CD4-positive, alpha-beta T cell (primary cell): ENCODE data around the gene FRMD3. TPM values are rescaled to one million over a fixed set of nuclear protein-coding genes. Genes with fewer than 3 reads are reported as not detected.

Source experiments
- ATAC-seq: fragments of 200-7000 bp; cut with Tn5 transposase; one replicate; pipeline ENCODE4 v1.10.0; 2022; ENCODE audit warnings: mild to moderate bottlenecking; ENCODE audit not compliant: poor library complexity
- CTCF ChIA-PET: fragments of 350-600 bp; sonication (Branson Sonifier 250); formaldehyde crosslinking; loops from one replicate; lab custom pipeline; 2021; ENCODE audit warnings: antibody characterized with exemption, inconsistent platforms; lab: Charles Lee
- POLR2A ChIA-PET: fragments of 350-600 bp; sonication (Branson Sonifier 250); formaldehyde crosslinking; loops from one replicate; lab custom pipeline; 2021; ENCODE audit warnings: antibody characterized with exemption, inconsistent platforms; lab: Charles Lee
- DNase-seq, 14 experiments: peaks; one replicate each; pipeline ENCODE4 v3.0.0-alpha.2; 2013 to 2020; ENCODE audit warnings: mixed read lengths in 2 of 14
- H3K27ac ChIP-seq, 2 donors: one replicate each; pipeline versions ENCODE4 v1.5.1 to v1.7.0; 2013; ENCODE audit warnings: low read length in 2 of 2, low read depth in 1 of 2, mild to moderate bottlenecking in 1 of 2
- H3K27me3 ChIP-seq, 2 experiments: 1 replicate in 1 of 2; 2 replicates in 1 of 2; pipeline versions ENCODE4 v1.6.1 to v1.7.0; 2013; ENCODE audit warnings: low read length in 2 of 2, control low read depth in 1 of 2, mild to moderate bottlenecking in 1 of 2, moderate library complexity in 1 of 2; ENCODE audit not compliant: insufficient read depth in 2 of 2, control insufficient read depth in 1 of 2
- H3K36me3 ChIP-seq: one replicate; pipeline ENCODE4 v1.6.1; 2013; ENCODE audit warnings: low read length, control low read depth; ENCODE audit not compliant: insufficient read depth
- H3K4me1 ChIP-seq: one replicate; pipeline ENCODE4 v1.6.1; 2013; ENCODE audit warnings: low read length, control low read depth; ENCODE audit not compliant: insufficient read depth
- H3K4me3 ChIP-seq: one replicate; pipeline ENCODE4 v1.5.1; 2013; ENCODE audit warnings: mild to moderate bottlenecking, low read length, moderate library complexity
- H3K9me3 ChIP-seq, 2 experiments: 1 replicate in 1 of 2; 2 replicates in 1 of 2; pipeline versions ENCODE4 v1.6.1 to v1.7.0; 2013; ENCODE audit warnings: low read length in 2 of 2, mild to moderate bottlenecking in 2 of 2, control low read depth in 1 of 2, moderate library complexity in 1 of 2; ENCODE audit not compliant: control insufficient read depth in 1 of 2, insufficient read depth in 1 of 2
- H3K27ac Mint-ChIP-seq: one replicate; pipeline ENCODE4 v1.8.0; 2020; ENCODE audit warnings: mixed read lengths
- H3K27me3 Mint-ChIP-seq: one replicate; pipeline ENCODE4 v1.8.0; 2021; ENCODE audit warnings: mixed read lengths
- H3K36me3 Mint-ChIP-seq: one replicate; pipeline ENCODE4 v1.8.0; 2021; ENCODE audit warnings: low read depth, mixed read lengths
- H3K4me1 Mint-ChIP-seq: one replicate; pipeline ENCODE4 v1.8.0; 2021; ENCODE audit warnings: low read depth, mixed read lengths
- H3K4me3 Mint-ChIP-seq: one replicate; pipeline ENCODE4 v1.8.0; 2020; ENCODE audit warnings: mild to moderate bottlenecking, mixed read lengths
- H3K9me3 Mint-ChIP-seq: one replicate; pipeline ENCODE4 v1.8.0; 2020; ENCODE audit warnings: mixed read lengths
- CTCF ChIP-seq: fragments of 200-600 bp; IDR thresholded peaks from one replicate; pipeline ENCODE4 v1.8.0; 2022; ENCODE audit warnings: antibody characterized with exemption, mild to moderate bottlenecking
- intact Hi-C, 2 experiments: fragments of 100-400 bp; cut with DNase I in 1 of 2; cut with micrococcal nuclease in 1 of 2; formaldehyde crosslinking; loops; one replicate each; pipeline versions ENCODE4 v1.15.1 to v1.9.0; 2023 to 2025; cut with DNase I, micrococcal nuclease
- total RNA-seq, 174 experiments: library from RNA in 2 of 174; stranded (reverse) in 2 of 174; gene quantifications; one replicate each; pipeline ENCODE4 v1.2.3 and lab custom pipeline; 2021 to 2026

Gene FRMD3
- total RNA-seq, 2 experiments from 2014 or later, result 0.53 to 1.0 TPM

DNA sequence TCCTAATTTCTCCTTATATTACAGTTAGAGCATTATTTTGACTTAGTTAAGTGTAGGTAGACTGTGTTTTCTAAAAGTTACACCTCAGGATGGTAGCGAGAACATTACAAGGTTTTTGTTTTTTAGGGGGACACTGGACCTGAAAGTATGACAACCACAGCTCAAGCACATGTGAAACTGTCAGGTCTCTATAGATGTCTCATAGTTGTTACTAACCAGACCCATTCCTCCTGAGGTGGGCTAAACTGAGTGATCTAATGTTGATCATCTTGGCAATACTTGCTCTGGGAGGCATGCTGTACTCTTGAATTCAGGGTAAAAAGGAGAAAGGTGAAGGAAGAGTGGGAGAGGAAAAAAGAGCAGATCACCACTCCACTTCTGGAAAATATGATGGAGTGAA lies 278.6 kb downstream of the FRMD3 start:
- ATAC-seq, result no peak
- intact Hi-C loops, result no loop called here

GRCh38 chr9:83257937-83258891 lies 280.0 kb downstream of the FRMD3 start:
- Histone ChIP-seq H3K9me3 (no peaks in the 10 kb centered on the region), H3K36me3 (no peaks in the 10 kb centered on the region), H3K4me1 (no peaks in the 10 kb centered on the region), H3K27ac (no peak overlapping the region), H3K4me3 (no peak overlapping the region), H3K27me3 (no peaks in the 10 kb centered on the region)
- intact Hi-C loops, result no loop called here
- DNase-seq, result no peak
- Mint-ChIP-seq H3K27me3 (no peaks in the 10 kb centered on the region), H3K9me3 (no peaks in the 10 kb centered on the region), H3K27ac (no peak overlapping the region), H3K36me3 (no peaks in the 10 kb centered on the region), H3K4me3 (no peak overlapping the region), H3K4me1 (no peaks in the 10 kb centered on the region)
- ChIA-PET POLR2A (no interaction called here), CTCF (no interaction called here)
- no peak for ATAC-seq
- no peak for TF ChIP-seq CTCF

More for the DNA sequence above, 278.6 kb downstream of the FRMD3 start:
- no peaks in the 10 kb centered on the region for H3K36me3 ChIP-seq
- TF ChIP-seq CTCF, result no peak
- no peaks in the 10 kb centered on the region for H3K4me1 ChIP-seq
- no peaks in the 10 kb centered on the region for H3K9me3 ChIP-seq
- no peaks in the 10 kb centered on the region for H3K36me3 Mint-ChIP-seq
- H3K27ac Mint-ChIP-seq, result no peak overlapping the region
- H3K27me3 ChIP-seq, result no peaks in the 10 kb centered on the region
- no peak overlapping the region for H3K4me3 ChIP-seq
- DNase-seq, result no peak
- ChIA-PET CTCF (no interaction called here), POLR2A (no interaction called here)
- H3K9me3 Mint-ChIP-seq, result no peaks in the 10 kb centered on the region
- H3K27ac ChIP-seq, result no peak overlapping the region
- no peak overlapping the region for H3K4me3 Mint-ChIP-seq
- no peaks in the 10 kb centered on the region for H3K4me1 Mint-ChIP-seq
- no peaks in the 10 kb centered on the region for H3K27me3 Mint-ChIP-seq

DNA sequence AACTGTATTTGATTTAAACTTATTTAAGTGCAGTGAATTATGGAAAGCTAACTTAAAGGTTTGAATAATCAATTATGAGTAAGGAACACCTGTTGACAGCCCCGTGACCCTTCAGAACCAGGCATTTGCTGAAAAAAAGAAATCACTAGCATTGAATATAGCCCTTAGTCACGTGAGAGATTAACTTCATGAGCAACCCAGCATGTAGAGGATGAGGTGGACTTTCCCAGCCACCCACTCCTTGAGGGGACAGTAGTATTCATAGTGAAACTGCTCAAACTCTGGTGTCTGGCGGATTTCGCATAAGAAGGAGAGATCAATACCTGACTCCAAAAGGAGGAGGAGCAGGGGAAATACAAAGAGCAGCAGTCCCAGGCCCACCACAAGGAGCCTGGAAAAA lies 290.5 kb downstream of the FRMD3 start:
- Histone ChIP-seq H3K4me1 (no peaks in the 10 kb centered on the region), H3K9me3 (peaks cover 0 to 15% of the 10 kb centered on the region in 2 experiments), H3K27ac (no peak overlapping the region), H3K36me3 (no peaks in the 10 kb centered on the region), H3K27me3 (no peaks in the 10 kb centered on the region), H3K4me3 (no peak overlapping the region)
- no peak overlapping the region for H3K27ac Mint-ChIP-seq
- DNase-seq, result no peak
- no peak overlapping the region for H3K4me3 Mint-ChIP-seq
- intact Hi-C loops, result no loop called here
- no peaks in the 10 kb centered on the region for H3K4me1 Mint-ChIP-seq
- H3K27me3 Mint-ChIP-seq, result no peaks in the 10 kb centered on the region
- POLR2A ChIA-PET, result no interaction called here
- CTCF ChIA-PET, result no interaction called here
- no peak for ATAC-seq
- TF ChIP-seq CTCF, result no peak
- H3K36me3 Mint-ChIP-seq, result peaks cover 12% of the 10 kb centered on the region
- H3K9me3 Mint-ChIP-seq, result peaks cover 13% of the 10 kb centered on the region
